ENCODE measurements around the gene GAB2.

GAB2 gene

GRCh38 chr11:78266451-78266850 is 151.2 kb downstream of the GAB2 start:
- H3K4me3 ChIP-seq (ENCODE audit: low read length): no peak overlapping the region
- no peaks in the 10 kb centered on the region for H3K36me3 ChIP-seq (ENCODE audit: control insufficient read depth, insufficient read depth, low read length)
- H3K27ac ChIP-seq (ENCODE audit: low read depth, low read length): no peak overlapping the region
- no peak overlapping the region for H3K9ac ChIP-seq (ENCODE audit: low read length)
- H3K27me3 ChIP-seq (ENCODE audit: control insufficient read depth, insufficient read depth, low read length): no peaks in the 10 kb centered on the region
- no peaks in the 10 kb centered on the region for H3K4me1 ChIP-seq (ENCODE audit: control insufficient read depth, insufficient read depth, low read length)

GRCh38 chr11:78265326-78265725 is 152.3 kb downstream of the GAB2 start:
- Histone ChIP-seq H3K4me3 (ENCODE audit: low read length) (no peak overlapping the region), H3K4me1 (ENCODE audit: control insufficient read depth, insufficient read depth, low read length) (no peaks in the 10 kb centered on the region), H3K36me3 (ENCODE audit: control insufficient read depth, insufficient read depth, low read length) (no peaks in the 10 kb centered on the region), H3K27ac (ENCODE audit: low read depth, low read length) (no peak overlapping the region), H3K27me3 (ENCODE audit: control insufficient read depth, insufficient read depth, low read length) (no peaks in the 10 kb centered on the region), H3K9ac (ENCODE audit: low read length) (no peak overlapping the region)

- Histone ChIP-seq H3K4me3 (ENCODE audit: low read length) (no peak overlapping the region), H3K9ac (ENCODE audit: low read length) (no peak overlapping the region), H3K27ac (ENCODE audit: low read depth, low read length) (no peak overlapping the region), H3K27me3 (ENCODE audit: control insufficient read depth, insufficient read depth, low read length) (no peaks in the 10 kb centered on the region), H3K36me3 (ENCODE audit: control insufficient read depth, insufficient read depth, low read length) (no peaks in the 10 kb centered on the region), H3K4me1 (ENCODE audit: control insufficient read depth, insufficient read depth, low read length) (no peaks in the 10 kb centered on the region)
These were observed 154.9 kb downstream of the GAB2 start for GRCh38 chr11:78262691-78263090.

- no peak overlapping the region for H3K9ac ChIP-seq (ENCODE audit: low read length)
- H3K36me3 ChIP-seq (ENCODE audit: control insufficient read depth, insufficient read depth, low read length): no peaks in the 10 kb centered on the region
- H3K4me1 ChIP-seq (ENCODE audit: control insufficient read depth, insufficient read depth, low read length): no peaks in the 10 kb centered on the region
- H3K27ac ChIP-seq (ENCODE audit: low read depth, low read length): no peak overlapping the region
- no peak overlapping the region for H3K4me3 ChIP-seq (ENCODE audit: low read length)
- no peaks in the 10 kb centered on the region for H3K27me3 ChIP-seq (ENCODE audit: control insufficient read depth, insufficient read depth, low read length)
These were observed 155.4 kb downstream of the GAB2 start for GRCh38 chr11:78262238-78262637.

- no peaks in the 10 kb centered on the region for H3K36me3 ChIP-seq (ENCODE audit: control insufficient read depth, insufficient read depth, low read length)
- H3K9ac ChIP-seq (ENCODE audit: low read length): no peak overlapping the region
- H3K4me1 ChIP-seq (ENCODE audit: control insufficient read depth, insufficient read depth, low read length): no peaks in the 10 kb centered on the region
- no peaks in the 10 kb centered on the region for H3K27me3 ChIP-seq (ENCODE audit: control insufficient read depth, insufficient read depth, low read length)
- no peak overlapping the region for H3K4me3 ChIP-seq (ENCODE audit: low read length)
- H3K27ac ChIP-seq (ENCODE audit: low read depth, low read length): no peak overlapping the region
These were observed 155.8 kb downstream of the GAB2 start for GRCh38 chr11:78261828-78262227.

GRCh38 chr11:78261367-78261766 is 156.3 kb downstream of the GAB2 start:
- Histone ChIP-seq H3K36me3 (ENCODE audit: control insufficient read depth, insufficient read depth, low read length) (no peaks in the 10 kb centered on the region), H3K27ac (ENCODE audit: low read depth, low read length) (no peak overlapping the region), H3K27me3 (ENCODE audit: control insufficient read depth, insufficient read depth, low read length) (no peaks in the 10 kb centered on the region), H3K9ac (ENCODE audit: low read length) (no peak overlapping the region), H3K4me1 (ENCODE audit: control insufficient read depth, insufficient read depth, low read length) (no peaks in the 10 kb centered on the region), H3K4me3 (ENCODE audit: low read length) (no peak overlapping the region)

GRCh38 chr11:78259777-78260487 is 157.7 kb downstream of the GAB2 start:
- Histone ChIP-seq H3K27me3 (ENCODE audit: control insufficient read depth, insufficient read depth, low read length) (no peaks in the 10 kb centered on the region), H3K9ac (ENCODE audit: low read length) (no peak overlapping the region), H3K36me3 (ENCODE audit: control insufficient read depth, insufficient read depth, low read length) (no peaks in the 10 kb centered on the region), H3K27ac (ENCODE audit: low read depth, low read length) (no peak overlapping the region), H3K4me1 (ENCODE audit: control insufficient read depth, insufficient read depth, low read length) (no peaks in the 10 kb centered on the region), H3K4me3 (ENCODE audit: low read length) (no peak overlapping the region)

- Histone ChIP-seq H3K4me1 (ENCODE audit: control insufficient read depth, insufficient read depth, low read length) (no peaks in the 10 kb centered on the region), H3K27ac (ENCODE audit: low read depth, low read length) (no peak overlapping the region), H3K27me3 (ENCODE audit: control insufficient read depth, insufficient read depth, low read length) (no peaks in the 10 kb centered on the region), H3K9ac (ENCODE audit: low read length) (no peak overlapping the region), H3K36me3 (ENCODE audit: control insufficient read depth, insufficient read depth, low read length) (no peaks in the 10 kb centered on the region), H3K4me3 (ENCODE audit: low read length) (no peak overlapping the region)
These were observed 160.0 kb downstream of the GAB2 start for GRCh38 chr11:78257654-78258053.

GRCh38 chr11:78256962-78257361 is 160.7 kb downstream of the GAB2 start:
- Histone ChIP-seq H3K4me1 (ENCODE audit: control insufficient read depth, insufficient read depth, low read length) (no peaks in the 10 kb centered on the region), H3K9ac (ENCODE audit: low read length) (no peak overlapping the region), H3K27me3 (ENCODE audit: control insufficient read depth, insufficient read depth, low read length) (no peaks in the 10 kb centered on the region), H3K27ac (ENCODE audit: low read depth, low read length) (no peak overlapping the region), H3K4me3 (ENCODE audit: low read length) (no peak overlapping the region), H3K36me3 (ENCODE audit: control insufficient read depth, insufficient read depth, low read length) (no peaks in the 10 kb centered on the region)

GRCh38 chr11:78255919-78256318 is 161.7 kb downstream of the GAB2 start:
- Histone ChIP-seq H3K36me3 (ENCODE audit: control insufficient read depth, insufficient read depth, low read length) (no peaks in the 10 kb centered on the region), H3K4me3 (ENCODE audit: low read length) (no peak overlapping the region), H3K27me3 (ENCODE audit: control insufficient read depth, insufficient read depth, low read length) (no peaks in the 10 kb centered on the region), H3K9ac (ENCODE audit: low read length) (no peak overlapping the region), H3K27ac (ENCODE audit: low read depth, low read length) (no peak overlapping the region), H3K4me1 (ENCODE audit: control insufficient read depth, insufficient read depth, low read length) (no peaks in the 10 kb centered on the region)

- Histone ChIP-seq H3K27me3 (ENCODE audit: control insufficient read depth, insufficient read depth, low read length) (no peaks in the 10 kb centered on the region), H3K36me3 (ENCODE audit: control insufficient read depth, insufficient read depth, low read length) (no peaks in the 10 kb centered on the region), H3K4me1 (ENCODE audit: control insufficient read depth, insufficient read depth, low read length) (no peaks in the 10 kb centered on the region), H3K27ac (ENCODE audit: low read depth, low read length) (no peak overlapping the region), H3K9ac (ENCODE audit: low read length) (no peak overlapping the region), H3K4me3 (ENCODE audit: low read length) (no peak overlapping the region)
These were observed 163.4 kb downstream of the GAB2 start for GRCh38 chr11:78254268-78254667.

GRCh38 chr11:78253797-78254196 is 163.8 kb downstream of the GAB2 start:
- Histone ChIP-seq H3K36me3 (ENCODE audit: control insufficient read depth, insufficient read depth, low read length) (no peaks in the 10 kb centered on the region), H3K9ac (ENCODE audit: low read length) (no peak overlapping the region), H3K4me3 (ENCODE audit: low read length) (no peak overlapping the region), H3K4me1 (ENCODE audit: control insufficient read depth, insufficient read depth, low read length) (no peaks in the 10 kb centered on the region), H3K27me3 (ENCODE audit: control insufficient read depth, insufficient read depth, low read length) (no peaks in the 10 kb centered on the region), H3K27ac (ENCODE audit: low read depth, low read length) (no peak overlapping the region)

- Histone ChIP-seq H3K27ac (ENCODE audit: low read depth, low read length) (no peak overlapping the region), H3K4me1 (ENCODE audit: control insufficient read depth, insufficient read depth, low read length) (no peaks in the 10 kb centered on the region), H3K36me3 (ENCODE audit: control insufficient read depth, insufficient read depth, low read length) (no peaks in the 10 kb centered on the region), H3K27me3 (ENCODE audit: control insufficient read depth, insufficient read depth, low read length) (no peaks in the 10 kb centered on the region), H3K9ac (ENCODE audit: low read length) (no peak overlapping the region), H3K4me3 (ENCODE audit: low read length) (no peak overlapping the region)
These were observed 166.4 kb downstream of the GAB2 start for GRCh38 chr11:78251083-78251775.
